Mucosa of rectum (tissue), 2 donors: Measurements from ENCODE around the gene TRPC4AP.
"Not testable (repeated sequence)": the region's sequence is repeated elsewhere in the genome, so short reads cannot be mapped to it uniquely, and the experiment has no call there.

Experiments
- H3K27ac ChIP-seq, 2 donors: one replicate each; pipeline ENCODE4 v1.7.0; 2013; ENCODE audit warnings: inconsistent platforms in 2 of 2, low read depth in 2 of 2, low read length in 2 of 2
- H3K27me3 ChIP-seq, 2 donors: one replicate each; pipeline ENCODE4 v1.7.0; 2013; ENCODE audit warnings: low read length in 2 of 2; ENCODE audit not compliant: control insufficient read depth in 2 of 2, insufficient read depth in 2 of 2
- H3K36me3 ChIP-seq, 2 donors: one replicate each; pipeline ENCODE4 v1.7.0; 2013; ENCODE audit warnings: low read length in 2 of 2; ENCODE audit not compliant: control insufficient read depth in 2 of 2, insufficient read depth in 2 of 2
- H3K4me1 ChIP-seq, 2 donors: one replicate each; pipeline ENCODE4 v1.7.0; 2013; ENCODE audit warnings: low read length in 2 of 2, mild to moderate bottlenecking in 1 of 2; ENCODE audit not compliant: control insufficient read depth in 2 of 2, insufficient read depth in 2 of 2
- H3K4me3 ChIP-seq, 2 donors: one replicate each; pipeline ENCODE4 v1.7.0; 2013; ENCODE audit warnings: low read length in 2 of 2
- H3K9ac ChIP-seq, 2 donors: one replicate each; pipeline ENCODE4 v1.7.0; 2013; ENCODE audit warnings: low read length in 2 of 2, low read depth in 1 of 2, mild to moderate bottlenecking in 1 of 2
- H3K9me3 ChIP-seq, 2 donors: one replicate each; pipeline ENCODE4 v1.7.0; 2013; ENCODE audit warnings: low read length in 2 of 2; ENCODE audit not compliant: control insufficient read depth in 2 of 2
- donor health status: healthy.
- donor health status: Normal muscosa, but diverticular disease.

TRPC4AP gene

DNA sequence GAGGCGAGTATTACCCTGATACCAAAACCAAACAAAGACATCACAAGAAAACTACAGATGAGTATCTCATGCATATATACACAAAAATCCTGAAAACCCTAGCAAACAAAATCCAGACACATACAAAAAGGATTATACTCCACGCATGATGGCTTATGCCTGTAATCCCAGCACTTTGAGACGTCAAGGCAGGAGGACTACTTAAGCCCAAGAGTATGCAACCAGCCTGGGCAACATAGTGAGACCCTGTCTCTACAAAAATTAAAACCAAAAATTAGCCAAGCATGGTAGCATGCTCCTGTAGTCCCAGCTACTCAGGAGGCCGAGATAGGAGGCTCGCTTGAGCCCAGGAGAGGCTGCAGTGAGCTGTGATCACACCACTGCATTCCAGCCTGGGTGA is 32.4 kb downstream of the TRPC4AP start:
- H3K9me3 ChIP-seq, result no peaks in the 10 kb centered on the region
- no peaks in the 10 kb centered on the region for H3K4me1 ChIP-seq
- H3K4me3 ChIP-seq, result no peak overlapping the region
- no peak overlapping the region for H3K27ac ChIP-seq
- H3K27me3 ChIP-seq, result no peaks in the 10 kb centered on the region
- H3K9ac ChIP-seq, result no peak overlapping the region
- H3K36me3 ChIP-seq, result peaks cover 10 to 12% of the 10 kb centered on the region in 2 donors

DNA sequence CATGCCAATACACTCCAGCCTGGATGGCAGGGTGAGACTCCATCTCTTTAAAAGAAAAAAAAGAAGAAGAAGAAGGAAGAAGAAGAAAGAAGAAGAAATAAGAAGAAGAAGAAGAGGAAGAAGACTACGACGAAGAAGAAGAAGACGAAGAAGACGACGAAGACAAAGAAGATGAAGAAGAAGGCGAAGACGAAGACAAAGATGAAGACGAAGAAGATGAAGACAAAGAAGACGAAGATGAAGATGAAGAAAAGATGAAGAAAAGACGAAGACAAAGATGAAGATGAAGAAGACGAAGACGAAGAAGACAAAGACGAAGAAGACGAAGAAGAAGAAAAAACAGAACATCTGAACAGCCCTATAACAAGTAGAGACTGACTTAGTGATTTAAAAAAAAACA is 33.0 kb downstream of the TRPC4AP start:
- no peak overlapping the region for H3K4me3 ChIP-seq

DNA sequence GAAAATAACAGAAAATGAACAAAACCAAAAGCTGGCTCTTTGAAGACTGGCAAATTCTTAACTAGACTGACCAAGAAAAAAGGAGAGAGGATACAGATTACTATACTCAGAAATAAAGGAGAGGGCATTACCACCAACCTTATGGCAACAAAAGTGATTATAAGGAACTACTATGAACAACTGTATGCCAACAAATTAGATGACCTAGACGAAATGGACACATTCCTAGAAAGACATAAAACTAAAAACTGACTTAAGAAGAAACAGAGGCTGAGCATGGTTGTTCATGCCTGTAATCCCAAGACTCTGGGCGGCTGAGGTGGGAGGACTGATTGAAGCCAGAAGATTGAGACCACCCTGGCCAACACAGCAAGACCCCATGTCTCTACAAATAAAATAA is 33.5 kb downstream of the TRPC4AP start:
- Histone ChIP-seq H3K27me3 (no peaks in the 10 kb centered on the region), H3K36me3 (peaks cover 18 to 19% of the 10 kb centered on the region in 2 donors), H3K9me3 (no peaks in the 10 kb centered on the region), H3K9ac (no peak overlapping the region), H3K27ac (no peak overlapping the region), H3K4me1 (no peaks in the 10 kb centered on the region), H3K4me3 (no peak overlapping the region)

More for the DNA sequence above, 33.0 kb downstream of the TRPC4AP start:
- Histone ChIP-seq H3K9me3 (no peaks in the 10 kb centered on the region), H3K36me3 (peaks cover 14% of the 10 kb centered on the region in 2 donors), H3K27ac (no peak overlapping the region), H3K9ac (no peak overlapping the region), H3K27me3 (no peaks in the 10 kb centered on the region), H3K4me1 (no peaks in the 10 kb centered on the region)

DNA sequence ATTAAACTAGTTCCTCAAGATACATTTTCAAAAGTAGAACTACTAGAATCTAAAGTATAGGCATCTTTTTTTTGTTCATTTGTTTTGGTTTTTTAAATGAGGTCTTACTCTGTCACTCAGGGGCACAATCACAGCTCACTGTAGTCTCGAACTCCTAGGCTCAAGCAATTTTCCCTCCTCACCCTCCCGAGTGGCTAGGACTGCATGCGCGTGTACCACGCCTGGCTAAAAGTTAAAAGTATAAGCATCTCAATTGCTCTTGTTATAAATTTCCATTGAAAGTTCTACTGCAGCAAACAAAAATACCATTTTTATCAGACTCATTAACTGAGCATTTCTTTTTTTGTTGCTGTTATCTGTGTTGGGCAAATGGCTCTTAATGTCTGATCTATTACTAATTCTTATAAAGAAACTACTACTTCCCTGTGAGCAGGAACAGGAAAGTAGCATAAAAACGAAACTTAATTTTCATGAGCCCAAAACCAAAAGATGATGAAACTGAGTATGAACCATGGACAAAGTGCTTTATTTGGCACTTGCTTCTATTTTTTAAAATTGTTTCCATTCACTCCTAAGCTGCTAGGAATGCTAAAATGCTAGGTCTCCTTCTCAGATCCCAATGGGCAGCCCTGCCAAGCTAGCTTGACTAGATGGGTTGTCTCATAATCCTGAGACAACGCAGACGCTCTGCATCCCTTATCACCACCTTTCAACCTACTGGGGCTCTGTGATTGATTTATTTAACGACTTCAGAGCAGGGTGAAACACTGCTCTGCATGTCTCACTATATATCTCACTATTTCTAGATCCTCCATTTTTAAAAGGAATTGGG is 36.9 kb downstream of the TRPC4AP start:
- no peak overlapping the region for H3K4me3 ChIP-seq
- no peaks in the 10 kb centered on the region for H3K9me3 ChIP-seq
- H3K27me3 ChIP-seq, result no peaks in the 10 kb centered on the region
- no peaks in the 10 kb centered on the region for H3K4me1 ChIP-seq
- peaks cover 11 to 20% of the 10 kb centered on the region in 2 donors for H3K36me3 ChIP-seq
- no peak overlapping the region for H3K9ac ChIP-seq
- no peak overlapping the region for H3K27ac ChIP-seq

GRCh38 chr20:35054814-35055213 is 37.8 kb downstream of the TRPC4AP start:
- H3K9me3 ChIP-seq, result no peaks in the 10 kb centered on the region
- H3K36me3 ChIP-seq, result peaks cover 14 to 20% of the 10 kb centered on the region in 2 donors
- no peaks in the 10 kb centered on the region for H3K27me3 ChIP-seq
- H3K9ac ChIP-seq, result no peak overlapping the region
- H3K4me3 ChIP-seq, result no peak overlapping the region
- H3K4me1 ChIP-seq, result no peaks in the 10 kb centered on the region
- no peak overlapping the region for H3K27ac ChIP-seq

DNA sequence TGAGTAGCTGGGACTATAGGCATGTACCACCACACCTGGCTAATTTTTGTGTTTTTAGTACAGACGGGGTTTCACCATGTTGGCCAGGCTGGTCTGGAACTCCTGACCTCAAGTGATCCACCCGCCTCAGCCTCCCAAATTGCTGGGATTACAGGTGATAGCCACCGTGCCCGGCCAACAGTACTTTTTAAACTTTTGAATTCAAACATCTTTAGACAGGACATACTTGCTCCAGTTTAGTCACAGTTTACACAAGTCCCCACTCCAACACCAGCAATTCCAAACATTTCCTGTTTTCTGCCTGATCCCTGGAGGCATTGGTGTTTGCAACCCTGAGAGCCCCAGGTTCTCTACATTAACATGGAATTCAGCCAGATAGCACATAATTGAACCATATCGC is 40.0 kb downstream of the TRPC4AP start:
- H3K4me3 ChIP-seq, H3K27me3 ChIP-seq, H3K9ac ChIP-seq, H3K4me1 ChIP-seq, H3K9me3 ChIP-seq, H3K27ac ChIP-seq: not testable (repeated sequence)
- peaks cover 31 to 32% of the 10 kb centered on the region in 2 donors for H3K36me3 ChIP-seq

DNA sequence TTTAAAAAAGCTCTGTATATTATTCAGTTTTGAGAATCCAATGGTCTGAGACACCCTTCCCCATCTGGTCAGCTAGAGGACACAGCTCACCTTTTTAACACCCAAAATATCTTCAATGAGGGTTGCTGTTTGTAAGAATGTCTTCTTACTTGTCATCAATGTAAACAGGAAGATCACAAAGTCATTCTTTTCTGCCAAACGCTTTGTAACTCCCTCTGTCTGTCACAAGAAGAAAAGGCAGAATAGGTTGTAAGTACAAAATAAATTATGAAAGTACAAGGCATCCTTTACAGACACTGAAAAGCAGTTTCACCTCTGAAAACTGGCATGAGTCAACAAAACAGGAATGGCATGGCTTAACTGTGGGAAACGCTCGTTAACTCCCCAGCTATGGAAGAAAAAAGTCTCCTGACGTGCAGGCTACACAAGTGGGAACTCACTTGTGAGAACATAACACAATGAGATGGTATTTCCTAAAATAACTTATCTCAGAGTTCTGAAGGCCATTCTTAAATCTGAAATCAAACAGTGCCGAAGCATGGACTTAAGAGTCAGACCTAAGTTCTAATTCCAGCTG is 42.7 kb downstream of the TRPC4AP start:
- H3K36me3 ChIP-seq, result peaks cover 34 to 35% of the 10 kb centered on the region in 2 donors
- H3K9me3 ChIP-seq, result no peaks in the 10 kb centered on the region
- no peak overlapping the region for H3K4me3 ChIP-seq
- no peak overlapping the region for H3K9ac ChIP-seq
- H3K4me1 ChIP-seq, result no peaks in the 10 kb centered on the region
- no peak overlapping the region for H3K27ac ChIP-seq
- no peaks in the 10 kb centered on the region for H3K27me3 ChIP-seq

DNA sequence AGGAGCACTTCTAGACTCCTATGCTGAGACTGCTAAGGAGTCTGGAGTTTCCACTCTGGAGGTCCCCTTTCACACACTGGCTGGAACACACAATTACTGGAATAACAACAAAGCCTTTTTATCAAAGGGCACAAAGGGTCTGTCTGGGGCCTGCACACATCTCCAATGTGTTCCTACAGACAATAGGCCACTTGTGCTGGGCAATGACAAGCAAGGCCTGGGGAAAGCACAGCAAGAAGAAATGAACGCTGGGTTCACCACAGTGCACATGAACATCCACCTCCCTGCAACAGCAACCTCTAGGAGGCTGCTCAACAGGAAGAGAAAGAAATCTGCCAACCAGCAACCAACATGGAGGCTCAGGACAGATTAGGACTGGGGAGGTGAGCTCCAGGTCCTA is 43.9 kb downstream of the TRPC4AP start:
- Histone ChIP-seq H3K27ac (no peak overlapping the region), H3K4me3 (no peak overlapping the region), H3K36me3 (peaks cover 33 to 38% of the 10 kb centered on the region in 2 donors), H3K27me3 (no peaks in the 10 kb centered on the region), H3K9ac (no peak overlapping the region), H3K4me1 (no peaks in the 10 kb centered on the region), H3K9me3 (no peaks in the 10 kb centered on the region)

DNA sequence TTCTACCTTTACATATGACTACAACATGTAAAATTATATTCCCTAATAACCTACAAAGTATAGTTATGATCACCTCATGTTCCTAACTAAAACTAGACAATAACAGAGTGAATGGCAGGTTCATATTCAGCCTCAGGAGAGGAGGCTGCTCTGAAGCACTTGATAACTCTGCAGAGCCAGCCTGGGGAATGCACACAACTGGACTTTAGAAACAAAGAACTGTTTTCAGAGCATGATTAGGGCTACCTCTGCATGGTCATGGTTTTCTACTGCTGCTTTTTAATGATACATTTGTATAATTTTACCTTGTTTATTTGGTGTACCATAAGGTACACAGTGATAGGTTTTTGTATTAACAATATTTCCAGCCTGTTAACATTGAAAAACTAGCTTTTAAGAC is 50.3 kb downstream of the TRPC4AP start:
- no peaks in the 10 kb centered on the region for H3K9me3 ChIP-seq
- H3K27me3 ChIP-seq, result no peaks in the 10 kb centered on the region
- H3K4me3 ChIP-seq, result no peak overlapping the region
- peaks cover 18 to 30% of the 10 kb centered on the region in 2 donors for H3K36me3 ChIP-seq
- H3K27ac ChIP-seq, result no peak overlapping the region
- peaks cover 10 to 29% of the 10 kb centered on the region in 2 donors for H3K4me1 ChIP-seq
- no peak overlapping the region for H3K9ac ChIP-seq

DNA sequence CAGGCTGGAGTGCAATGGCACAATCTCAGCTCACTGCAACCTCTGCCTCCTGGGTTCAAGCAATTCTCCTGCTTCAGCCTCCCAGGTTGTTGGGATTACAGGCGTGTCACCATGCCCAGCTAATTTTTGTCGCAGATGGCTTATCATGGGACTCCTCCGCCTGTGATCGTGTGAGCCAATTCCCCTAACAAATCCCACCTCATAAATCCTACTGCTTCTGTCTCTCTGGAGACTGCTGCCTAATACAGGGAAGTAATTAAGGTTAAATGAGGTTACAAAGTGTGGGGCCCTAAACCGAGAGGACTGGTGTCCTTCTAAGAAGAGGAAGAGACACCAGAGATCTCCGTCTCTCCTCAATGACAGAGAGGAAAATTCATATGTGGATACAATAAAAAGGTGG is 52.0 kb downstream of the TRPC4AP start:
- H3K9ac ChIP-seq, result peak overlapping the region in 1 of 2 donors; percentile 44
- H3K36me3 ChIP-seq, result peaks cover 15 to 25% of the 10 kb centered on the region in 2 donors
- peak overlapping the region; percentile 63 to 73 for H3K27ac ChIP-seq

More for the DNA sequence above, 52.0 kb downstream of the TRPC4AP start:
- Histone ChIP-seq H3K4me1 (peaks cover 10 to 29% of the 10 kb centered on the region in 2 donors), H3K4me3 (no peak overlapping the region), H3K9me3 (no peaks in the 10 kb centered on the region), H3K27me3 (no peaks in the 10 kb centered on the region)
